Right atrium auricular region (tissue), 2 donors: ENCODE measurements around the gene CAPS2. TPM values are rescaled to one million over a fixed set of nuclear protein-coding genes. Genes with fewer than 3 reads are reported as not detected.

Source experiments
- DNase-seq: peaks from one replicate; pipeline ENCODE4 v3.0.0-alpha.2; 2019; ENCODE audit warnings: low spot score
- H3K27ac ChIP-seq, 2 donors: fragments of 200-600 bp; sonication (generic); 1 replicate in 1 of 2; 2 replicates in 1 of 2; pipeline ENCODE4 v1.5.1; 2016 to 2019
- H3K27me3 ChIP-seq, 2 donors: fragments of 200-600 bp; sonication (generic); one replicate each; pipeline versions ENCODE4 v1.5.1 to v1.6.0; 2017 to 2019
- H3K36me3 ChIP-seq: fragments of 200-600 bp; sonication (generic); one replicate; pipeline ENCODE4 v1.5.1; 2016
- H3K4me1 ChIP-seq, 2 donors: fragments of 200-600 bp; sonication (generic); one replicate each; pipeline versions ENCODE4 v1.5.1 to v1.6.0; 2017 to 2019
- H3K4me3 ChIP-seq, 2 donors: fragments of 200-600 bp; sonication (generic); 1 replicate in 1 of 2; 2 replicates in 1 of 2; pipeline ENCODE4 v1.5.1; 2017 to 2019; ENCODE audit warnings: mild to moderate bottlenecking in 1 of 2, moderate library complexity in 1 of 2
- H3K9me3 ChIP-seq, 2 donors: fragments of 200-600 bp; sonication (generic); one replicate each; pipeline ENCODE4 v1.5.1; 2019
- CTCF ChIP-seq, 2 donors: fragments of 200-600 bp; sonication (generic); IDR thresholded peaks; one replicate each; pipeline ENCODE4 v1.5.1; 2019; ENCODE audit warnings: antibody characterized with exemption in 2 of 2
- total RNA-seq, 2 donors: library from RNA; depleted of rRNA; stranded (reverse); fragments of >200 nt; gene quantifications; one replicate each; pipeline ENCODE4 v1.1.0, GENCODE V29; 2016

The CAPS2 gene
- 10 to 100 TPM in 1 of 2 donors, 1 to 10 TPM in 1; 7.3 to 11.3 TPM for total RNA-seq

GRCh38 chr12:75329918-75330826, at the start of gene CAPS2:
TSS of gene CAPS2 (minus strand) at chr12:75330324. CDS start at chr12:75326498, 3,826 bp downstream.
- H3K27me3 ChIP-seq, result no peaks in the 10 kb centered on the region
- H3K4me3 ChIP-seq, result peak within 1 kb of the TSS; percentile 57 to 73
- H3K9me3 ChIP-seq, result no peaks in the 10 kb centered on the region
- DNase-seq, result peak; percentile 87
- peak within 1 kb of the TSS; percentile 64 to 82 for H3K27ac ChIP-seq
- H3K36me3 ChIP-seq, result no peaks in the 10 kb centered on the region
- peak in 1 of 2 donors; percentile 12 for TF ChIP-seq CTCF (IDR thresholded peaks at IDR 0.05)
- H3K4me1 ChIP-seq, result peaks cover 0 to 17% of the 10 kb centered on the region in 2 donors

- no peaks in the 10 kb centered on the region for H3K27me3 ChIP-seq
- no peak overlapping the region for H3K27ac ChIP-seq
These were observed 48.2 kb upstream of the CAPS2 start for GRCh38 chr12:75378354-75378753.

GRCh38 chr12:75374971-75375370, 44.8 kb upstream of the CAPS2 start:
- no peaks in the 10 kb centered on the region for H3K36me3 ChIP-seq
- no peaks in the 10 kb centered on the region for H3K4me1 ChIP-seq
- no peaks in the 10 kb centered on the region for H3K27me3 ChIP-seq
- no peak overlapping the region for H3K4me3 ChIP-seq
- H3K9me3 ChIP-seq, result no peaks in the 10 kb centered on the region
- DNase-seq, result no peak
- no peak for TF ChIP-seq CTCF (IDR thresholded peaks at IDR 0.05)
- no peak overlapping the region for H3K27ac ChIP-seq

More at GRCh38 chr12:75378354-75378753, 48.2 kb upstream of the CAPS2 start:
- DNase-seq, result no peak
- no peaks in the 10 kb centered on the region for H3K9me3 ChIP-seq
- TF ChIP-seq CTCF (IDR thresholded peaks at IDR 0.05), result no peak
- H3K4me1 ChIP-seq, result no peaks in the 10 kb centered on the region
- H3K36me3 ChIP-seq, result no peaks in the 10 kb centered on the region
- H3K4me3 ChIP-seq, result no peak overlapping the region

- no peaks in the 10 kb centered on the region for H3K36me3 ChIP-seq
- TF ChIP-seq CTCF (IDR thresholded peaks at IDR 0.05), result no peak
- DNase-seq, result no peak
- no peak overlapping the region for H3K4me3 ChIP-seq
- no peaks in the 10 kb centered on the region for H3K27me3 ChIP-seq
- H3K4me1 ChIP-seq, result no peaks in the 10 kb centered on the region
- H3K27ac ChIP-seq, result no peak overlapping the region
- H3K9me3 ChIP-seq, result no peaks in the 10 kb centered on the region
These were observed 36.5 kb upstream of the CAPS2 start for GRCh38 chr12:75366629-75367028.

- H3K36me3 ChIP-seq, result no peaks in the 10 kb centered on the region
- no peak overlapping the region for H3K27ac ChIP-seq
- no peaks in the 10 kb centered on the region for H3K27me3 ChIP-seq
- no peaks in the 10 kb centered on the region for H3K4me1 ChIP-seq
- H3K9me3 ChIP-seq, result no peaks in the 10 kb centered on the region
- no peak overlapping the region for H3K4me3 ChIP-seq
- TF ChIP-seq CTCF (IDR thresholded peaks at IDR 0.05), result no peak
- no peak for DNase-seq
These were observed 34.8 kb upstream of the CAPS2 start for GRCh38 chr12:75364919-75365318.
